VCaP (cell line): ENCODE data around the gene AP4E1.
"Not testable (repeated sequence)": the region's sequence is repeated elsewhere in the genome, so short reads cannot be mapped to it uniquely, and the experiment has no call there.

ENCODE experiments used
- H3K27ac ChIP-seq: fragments of 450-650 bp; 2 replicates; pipeline ENCODE4 v1.5.1; 2017
- CTCF ChIP-seq: fragments of 450-650 bp; conservative IDR thresholded peaks from 2 replicates; pipeline ENCODE4 v1.5.1; 2017; ENCODE audit warnings: mild to moderate bottlenecking, moderate library complexity

Gene AP4E1

GRCh38 chr15:50933341-50933740, 24.9 kb downstream of the AP4E1 start:
- TF ChIP-seq CTCF = no peak

GRCh38 chr15:50938525-50938924, 30.0 kb downstream of the AP4E1 start:
- no peak for TF ChIP-seq CTCF
- no peak overlapping the region for H3K27ac ChIP-seq

More at GRCh38 chr15:50933341-50933740, 24.9 kb downstream of the AP4E1 start:
- no peak overlapping the region for H3K27ac ChIP-seq

DNA sequence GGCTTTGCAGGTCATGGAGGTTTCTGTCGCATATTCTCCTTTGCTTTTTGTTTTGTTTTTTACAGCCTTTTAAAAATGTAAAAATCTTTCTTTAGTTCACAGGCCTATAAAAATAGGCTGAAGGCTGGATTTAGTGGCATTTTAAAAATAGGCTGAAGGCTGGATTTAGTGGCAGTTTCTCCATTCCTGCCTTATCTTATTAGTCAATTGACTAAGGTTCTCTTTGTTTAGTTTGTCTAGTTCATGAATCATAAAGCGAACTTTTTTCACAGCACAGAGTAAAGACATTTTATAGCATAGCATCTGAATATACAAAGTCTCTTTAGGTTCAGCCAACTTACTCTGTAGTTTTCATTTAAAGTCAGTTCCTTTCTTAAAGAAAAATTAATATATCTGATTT, 31.4 kb downstream of the AP4E1 start:
- no peak for TF ChIP-seq CTCF
- no peak overlapping the region for H3K27ac ChIP-seq

GRCh38 chr15:50940506-50940905, 32.0 kb downstream of the AP4E1 start:
- TF ChIP-seq CTCF = no peak
- H3K27ac ChIP-seq = no peak overlapping the region

DNA sequence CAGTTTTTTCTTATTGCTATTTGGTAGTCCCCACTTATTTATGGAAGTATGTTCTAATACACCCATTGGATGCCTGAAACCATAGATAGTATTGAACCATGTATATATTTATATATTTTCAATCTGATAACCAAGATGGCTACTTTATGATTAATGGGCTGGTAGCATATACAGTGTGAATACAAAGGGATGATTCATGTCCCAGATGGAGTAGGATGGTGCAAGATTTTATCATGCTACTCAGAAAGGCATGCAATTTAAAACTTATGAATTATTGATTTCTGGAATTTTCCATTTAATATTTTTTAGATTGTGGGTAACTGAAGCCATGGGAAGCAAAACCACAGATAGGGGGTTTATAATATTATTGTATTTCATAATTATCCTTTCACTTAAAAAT, 35.2 kb downstream of the AP4E1 start:
- H3K27ac ChIP-seq = no peak overlapping the region
- no peak for TF ChIP-seq CTCF

DNA sequence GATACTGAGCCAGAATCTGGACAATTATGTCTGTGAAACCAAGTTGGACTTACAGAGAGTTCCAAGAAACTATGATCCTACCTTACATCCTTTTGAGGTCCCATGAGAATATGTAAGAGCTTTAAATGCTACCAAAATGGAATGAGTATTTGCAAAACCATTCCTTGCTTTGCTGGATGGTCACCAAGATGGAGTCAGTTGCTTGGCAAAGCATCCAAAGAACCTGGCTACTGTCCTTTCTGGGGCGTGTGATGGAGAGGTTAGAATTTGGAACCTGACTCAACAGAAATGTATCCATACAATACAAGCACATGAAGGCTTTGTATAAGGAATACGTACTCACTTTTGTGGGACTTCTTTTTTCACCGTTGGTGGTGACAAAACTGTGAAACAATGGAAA, 36.2 kb downstream of the AP4E1 start:
- no peak overlapping the region for H3K27ac ChIP-seq
- TF ChIP-seq CTCF = no peak

DNA sequence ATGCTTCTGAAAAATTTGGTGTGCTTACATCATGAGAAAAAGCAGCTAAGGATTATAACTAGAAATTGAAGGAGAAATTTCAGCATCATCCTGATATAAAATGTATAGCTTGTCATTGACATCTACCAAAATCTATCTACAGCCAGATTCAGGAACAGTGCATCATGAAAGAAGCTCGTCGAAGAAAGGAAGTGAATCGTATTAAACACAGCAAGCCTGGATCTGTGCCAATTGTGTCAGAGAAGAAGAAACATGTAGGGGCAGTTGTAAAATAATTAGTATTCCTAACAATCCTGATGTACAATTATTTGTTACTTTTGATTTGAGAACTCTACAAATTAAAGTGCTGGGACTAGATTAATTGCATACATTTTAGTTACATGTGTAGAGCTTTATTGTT, 37.2 kb downstream of the AP4E1 start:
- TF ChIP-seq CTCF = no peak
- no peak overlapping the region for H3K27ac ChIP-seq

DNA sequence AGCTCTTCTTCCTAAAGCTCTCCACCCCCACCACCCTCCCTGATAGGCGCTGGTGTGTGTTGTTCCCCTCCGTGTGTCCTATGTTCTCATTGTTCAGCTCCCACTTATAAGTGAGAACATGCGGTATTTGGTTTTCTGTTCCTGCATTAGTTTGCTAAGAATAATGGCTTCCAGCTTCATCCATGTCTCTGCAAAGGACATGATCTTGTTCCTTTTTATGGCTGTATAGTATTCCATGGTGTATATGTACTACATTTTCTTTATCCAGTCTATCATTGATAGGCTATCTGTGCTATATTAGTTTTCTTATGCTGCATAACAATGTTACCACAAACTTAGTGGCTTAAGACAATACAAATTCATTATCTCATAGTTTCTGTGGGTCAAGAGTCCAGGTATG, 42.3 kb downstream of the AP4E1 start:
- not testable (repeated sequence) for H3K27ac ChIP-seq
